ENCODE data around the gene TRAF7.

DNA sequence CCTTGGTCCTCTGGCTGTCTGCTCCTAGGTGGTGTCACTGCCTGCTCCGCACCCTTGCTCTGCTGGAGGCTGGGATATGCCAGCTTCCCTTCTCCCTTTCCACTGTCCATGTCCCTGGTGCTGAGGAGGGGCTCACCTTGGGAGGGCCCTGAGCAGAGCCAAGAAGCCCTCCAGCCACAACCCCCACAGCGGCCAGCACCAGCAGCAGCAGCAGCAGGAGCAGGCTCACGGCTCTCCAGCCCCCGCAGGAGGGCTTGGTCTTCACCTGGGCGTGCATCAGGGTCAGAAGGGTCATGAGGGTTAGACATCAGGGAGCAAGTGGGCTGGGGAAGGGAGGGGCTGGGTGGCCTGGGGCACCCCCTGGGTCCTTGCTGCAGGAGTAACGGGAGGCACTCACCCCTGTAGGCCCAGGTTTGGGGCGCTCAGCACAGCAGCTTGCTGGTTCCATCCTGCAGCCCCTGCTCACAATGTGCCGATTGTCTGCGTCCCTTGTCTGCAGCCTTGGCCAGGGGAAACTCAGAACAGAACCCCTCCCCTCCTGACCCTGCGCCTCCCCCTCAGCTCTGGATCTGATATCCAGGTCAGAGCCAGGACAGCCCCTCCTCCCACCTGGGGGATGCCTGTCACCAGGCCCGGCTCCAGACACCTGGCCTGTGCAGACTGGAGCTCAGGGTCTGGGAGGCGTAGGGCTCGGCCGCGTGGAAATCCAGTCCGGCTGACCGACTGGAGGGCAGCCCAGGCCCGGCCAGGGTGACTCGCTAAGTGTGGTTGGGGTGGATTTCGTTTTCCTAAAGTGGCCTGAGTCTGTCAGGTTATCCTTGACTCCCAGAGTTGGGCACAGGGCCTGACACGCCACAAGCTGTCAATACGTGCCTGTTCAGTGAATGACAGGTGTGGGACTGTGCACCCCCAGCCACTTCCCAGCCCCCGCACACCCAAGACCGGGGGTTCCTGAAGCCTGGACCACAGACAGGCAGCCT is 55.1 kb downstream of the TRAF7 start, which contains the start of gene BRICD5:
- TF ChIP-seq, protein P1, sequence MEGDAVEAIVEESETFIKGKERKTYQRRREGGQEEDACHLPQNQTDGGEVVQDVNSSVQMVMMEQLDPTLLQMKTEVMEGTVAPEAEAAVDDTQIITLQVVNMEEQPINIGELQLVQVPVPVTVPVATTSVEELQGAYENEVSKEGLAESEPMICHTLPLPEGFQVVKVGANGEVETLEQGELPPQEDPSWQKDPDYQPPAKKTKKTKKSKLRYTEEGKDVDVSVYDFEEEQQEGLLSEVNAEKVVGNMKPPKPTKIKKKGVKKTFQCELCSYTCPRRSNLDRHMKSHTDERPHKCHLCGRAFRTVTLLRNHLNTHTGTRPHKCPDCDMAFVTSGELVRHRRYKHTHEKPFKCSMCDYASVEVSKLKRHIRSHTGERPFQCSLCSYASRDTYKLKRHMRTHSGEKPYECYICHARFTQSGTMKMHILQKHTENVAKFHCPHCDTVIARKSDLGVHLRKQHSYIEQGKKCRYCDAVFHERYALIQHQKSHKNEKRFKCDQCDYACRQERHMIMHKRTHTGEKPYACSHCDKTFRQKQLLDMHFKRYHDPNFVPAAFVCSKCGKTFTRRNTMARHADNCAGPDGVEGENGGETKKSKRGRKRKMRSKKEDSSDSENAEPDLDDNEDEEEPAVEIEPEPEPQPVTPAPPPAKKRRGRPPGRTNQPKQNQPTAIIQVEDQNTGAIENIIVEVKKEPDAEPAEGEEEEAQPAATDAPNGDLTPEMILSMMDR (IDR thresholded peaks at IDR 0.05) = no peak
- TF ChIP-seq POLR2AphosphoS5 (IDR thresholded peaks at IDR 0.05) (no peak), POLR2A (IDR thresholded peaks at IDR 0.05) (no peak)
